Activated effector memory CD4-positive, alpha-beta T cell treated with anti-CD3 and anti-CD28 coated beads, Interleukin-2, amount 50 U/mL, for 16 hours (primary cell): ENCODE data around the gene MKS1.

Experiments
- DNase-seq: peaks from one replicate; pipeline ENCODE4 v3.0.0-alpha.2; 2020

The MKS1 gene

GRCh38 chr17:58219007-58219788 lies at the start of gene MKS1:
Gene MKS1, minus strand, starts transcription at chr17:58219255. Its CDS starts 25 bp downstream, at chr17:58219230.
- peak; percentile 98 for DNase-seq

- no peak for DNase-seq
These were observed 49.3 kb upstream of the MKS1 start for GRCh38 chr17:58268326-58268725.

- DNase-seq, result no peak
These were observed 48.6 kb upstream of the MKS1 start for GRCh38 chr17:58267347-58268324.

GRCh38 chr17:58265902-58266875 lies 47.1 kb upstream of the MKS1 start:
- DNase-seq, result no peak

- DNase-seq, result no peak
These were observed 46.2 kb upstream of the MKS1 start for GRCh38 chr17:58265271-58265670.

GRCh38 chr17:58264407-58265103 lies 45.5 kb upstream of the MKS1 start:
- DNase-seq, result no peak

- DNase-seq, result no peak
These were observed 44.7 kb upstream of the MKS1 start for GRCh38 chr17:58263773-58264172.

GRCh38 chr17:58262149-58262548 lies 43.1 kb upstream of the MKS1 start:
- no peak for DNase-seq

- no peak for DNase-seq
These were observed 35.7 kb upstream of the MKS1 start for GRCh38 chr17:58254803-58255202.

GRCh38 chr17:58253082-58253481 lies 34.0 kb upstream of the MKS1 start:
- DNase-seq, result no peak

- DNase-seq, result no peak
These were observed 33.1 kb upstream of the MKS1 start for GRCh38 chr17:58252141-58252540.

GRCh38 chr17:58250344-58251011 lies 31.4 kb upstream of the MKS1 start:
- no peak for DNase-seq

- peak; percentile 92 for DNase-seq
These were observed 30.4 kb upstream of the MKS1 start for GRCh38 chr17:58249270-58250133.

GRCh38 chr17:58248955-58249269 lies 29.9 kb upstream of the MKS1 start:
- DNase-seq, result no peak

GRCh38 chr17:58247511-58248363 lies 28.7 kb upstream of the MKS1 start:
- no peak for DNase-seq

GRCh38 chr17:58246781-58247180 lies 27.7 kb upstream of the MKS1 start:
- no peak for DNase-seq

GRCh38 chr17:58246104-58246740 lies 27.2 kb upstream of the MKS1 start:
- no peak for DNase-seq

GRCh38 chr17:58245428-58246103 lies 26.5 kb upstream of the MKS1 start:
- DNase-seq, result no peak
